ENCODE results near the gene MDP1.
"Not testable (repeated sequence)": the region's sequence is repeated elsewhere in the genome, so short reads cannot be mapped to it uniquely, and the experiment has no call there.

Gene MDP1

GRCh38 chr14:24250354-24250753 is 34.5 kb upstream of the MDP1 start:
- TF ChIP-seq CTCF (conservative IDR thresholded peaks at IDR 0.05) = no peak
- no peak overlapping the region for H3K27ac ChIP-seq

DNA sequence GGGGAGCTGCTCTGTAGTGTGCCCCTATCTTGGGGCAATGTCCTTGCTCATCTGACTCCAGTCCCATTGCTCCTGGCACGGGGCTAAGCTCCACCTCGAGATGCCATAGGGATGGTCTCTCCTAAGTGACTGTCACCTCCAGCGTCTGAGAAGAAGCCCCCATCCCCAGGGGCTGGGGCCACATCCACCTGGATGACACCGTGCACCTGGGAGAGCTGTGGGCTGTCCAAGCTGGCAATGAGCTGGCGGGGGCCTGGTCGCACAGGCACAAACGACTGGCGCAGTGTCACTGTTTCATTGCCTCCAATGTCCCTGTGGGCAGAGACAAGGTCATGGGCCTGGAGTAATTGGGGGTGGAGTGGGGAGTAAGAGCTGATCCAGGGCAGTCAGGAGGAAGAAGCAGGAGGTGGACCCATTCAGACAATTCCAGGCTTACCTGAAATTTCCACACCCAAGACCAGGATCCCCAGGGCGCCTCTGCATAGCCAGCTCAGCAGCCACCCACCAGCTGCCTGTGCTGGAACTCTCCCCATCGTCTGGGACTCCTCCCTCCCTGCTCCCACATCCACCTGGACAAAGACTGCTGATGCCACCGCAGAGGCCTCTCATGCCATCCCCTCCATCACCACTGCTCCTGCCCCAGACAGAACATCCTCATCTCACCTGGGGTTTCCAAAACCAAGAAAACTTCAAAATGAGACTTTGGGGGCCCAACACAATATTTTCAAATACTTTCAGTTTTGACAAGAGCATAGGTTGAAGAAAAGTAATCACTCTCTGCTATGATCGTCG is 33.6 kb upstream of the MDP1 start:
- no peak for TF ChIP-seq CTCF (conservative IDR thresholded peaks at IDR 0.05)
- H3K27ac ChIP-seq = no peak overlapping the region

- H3K27ac ChIP-seq = no peak overlapping the region
- no peak for TF ChIP-seq CTCF (conservative IDR thresholded peaks at IDR 0.05)
Observed at GRCh38 chr14:24247422-24247821, 31.6 kb upstream of the MDP1 start.

DNA sequence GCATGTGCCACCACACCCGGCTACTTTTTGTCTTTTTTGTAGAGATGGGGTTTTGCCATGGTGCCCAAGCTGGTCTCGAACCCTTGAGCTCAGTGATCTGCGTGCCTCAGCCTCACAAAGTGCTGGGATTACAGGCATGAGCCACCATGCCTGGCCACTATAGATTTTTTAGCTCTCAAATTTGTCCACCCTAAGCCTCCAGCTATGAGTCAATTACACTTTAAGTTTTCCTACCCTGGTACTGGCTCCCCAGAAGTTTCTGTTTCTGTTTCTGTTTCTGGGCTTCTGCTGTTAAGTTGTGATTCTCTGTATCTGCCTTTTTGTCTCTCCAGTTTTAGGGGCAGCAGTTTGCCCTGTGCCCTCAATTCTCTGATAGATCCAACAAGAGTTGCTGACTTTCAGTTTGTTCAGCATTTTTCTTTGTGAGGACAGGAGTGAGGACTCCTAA is 30.9 kb upstream of the MDP1 start:
- no peak overlapping the region for H3K27ac ChIP-seq
- TF ChIP-seq CTCF (conservative IDR thresholded peaks at IDR 0.05) = no peak

DNA sequence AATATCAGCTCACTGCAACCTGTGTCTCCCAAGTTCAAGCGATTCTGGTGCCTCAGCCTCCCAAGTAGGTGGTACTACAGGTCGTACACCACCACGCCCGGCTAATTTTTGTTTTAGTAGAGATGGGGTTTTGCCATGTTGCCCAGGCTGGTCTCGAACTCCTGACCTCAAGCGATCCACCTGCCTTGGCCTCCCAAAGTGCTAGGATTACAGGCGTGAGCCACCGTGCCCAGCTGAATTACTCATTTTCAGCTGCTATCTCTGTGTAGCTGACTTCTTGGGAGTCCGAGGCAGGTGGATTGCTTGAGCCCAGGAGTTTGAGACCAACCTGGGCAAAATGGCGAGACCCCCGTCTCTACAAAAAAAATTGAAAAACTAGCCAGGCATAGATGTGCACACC is 29.5 kb upstream of the MDP1 start:
- not testable (repeated sequence) for H3K27ac ChIP-seq

- TF ChIP-seq CTCF (conservative IDR thresholded peaks at IDR 0.05) = no peak
- H3K27ac ChIP-seq = peak overlapping the region; percentile 93
Observed at GRCh38 chr14:24243336-24243836, 27.5 kb upstream of the MDP1 start.

DNA sequence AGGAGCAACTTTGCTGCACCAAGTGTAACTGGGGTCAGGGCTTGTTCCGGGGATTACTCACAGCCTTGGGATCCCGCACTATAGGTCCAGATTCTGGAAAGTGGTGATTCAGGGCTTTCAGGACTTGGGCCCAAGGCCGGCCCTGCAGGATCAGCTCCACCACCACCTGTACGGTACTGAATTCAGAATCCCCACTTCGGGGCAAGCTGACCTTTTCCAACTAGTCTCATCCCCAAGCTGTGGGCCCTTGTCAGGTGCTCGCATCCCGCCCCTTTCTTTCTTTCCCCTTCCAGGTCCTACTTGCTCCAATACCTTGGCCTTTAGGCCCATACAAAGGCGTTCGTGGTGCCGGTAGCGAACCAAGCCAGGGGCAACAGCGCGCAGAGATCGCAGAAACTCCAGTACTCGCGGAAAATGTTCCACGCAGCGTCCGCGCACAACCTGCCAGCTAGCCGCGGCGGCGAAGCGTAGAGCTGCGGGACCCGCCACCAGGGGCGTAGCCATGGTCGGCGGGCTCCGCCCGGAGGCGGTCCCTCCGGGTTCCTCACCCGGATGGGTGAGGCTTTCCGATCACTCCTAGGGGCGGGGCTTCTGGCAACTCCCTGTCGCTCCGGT is 26.1 kb upstream of the MDP1 start:
- TF ChIP-seq CTCF (conservative IDR thresholded peaks at IDR 0.05) = peak; percentile 21
- H3K27ac ChIP-seq = peak overlapping the region; percentile 93
